C4-2B (cell line): ENCODE results near the gene EMC9.

Source experiments
- ZFX ChIP-seq: fragments of 450-650 bp; IDR thresholded peaks from 2 replicates; pipeline ENCODE4 v1.6.1; 2017
- TF ChIP-seq, protein P1 (sequence below): fragments of 450-650 bp; conservative IDR thresholded peaks from 2 replicates; pipeline ENCODE4 v1.5.1; 2017; ENCODE audit warnings: mild to moderate bottlenecking

DNA sequence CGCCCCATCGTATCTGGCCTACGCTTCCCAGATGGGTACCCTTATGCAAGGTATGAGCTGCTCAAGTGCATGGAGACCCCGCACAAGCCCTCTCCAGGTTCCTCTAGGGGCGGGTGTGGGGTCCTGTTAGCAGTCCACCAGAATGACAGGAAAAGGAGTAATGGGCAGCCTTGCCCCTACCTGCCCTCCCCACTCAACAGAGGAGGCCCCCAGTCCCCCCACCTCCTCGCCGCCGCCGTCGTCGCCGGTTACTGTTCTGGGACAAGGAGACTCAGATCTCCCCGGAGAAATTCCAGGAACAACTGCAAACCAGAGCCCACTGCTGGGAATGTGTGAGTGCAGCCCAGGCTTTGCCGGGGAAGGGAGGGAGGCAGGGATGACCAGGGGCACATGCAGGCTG, 36.5 kb upstream of the EMC9 start:
- TF ChIP-seq, protein P1, sequence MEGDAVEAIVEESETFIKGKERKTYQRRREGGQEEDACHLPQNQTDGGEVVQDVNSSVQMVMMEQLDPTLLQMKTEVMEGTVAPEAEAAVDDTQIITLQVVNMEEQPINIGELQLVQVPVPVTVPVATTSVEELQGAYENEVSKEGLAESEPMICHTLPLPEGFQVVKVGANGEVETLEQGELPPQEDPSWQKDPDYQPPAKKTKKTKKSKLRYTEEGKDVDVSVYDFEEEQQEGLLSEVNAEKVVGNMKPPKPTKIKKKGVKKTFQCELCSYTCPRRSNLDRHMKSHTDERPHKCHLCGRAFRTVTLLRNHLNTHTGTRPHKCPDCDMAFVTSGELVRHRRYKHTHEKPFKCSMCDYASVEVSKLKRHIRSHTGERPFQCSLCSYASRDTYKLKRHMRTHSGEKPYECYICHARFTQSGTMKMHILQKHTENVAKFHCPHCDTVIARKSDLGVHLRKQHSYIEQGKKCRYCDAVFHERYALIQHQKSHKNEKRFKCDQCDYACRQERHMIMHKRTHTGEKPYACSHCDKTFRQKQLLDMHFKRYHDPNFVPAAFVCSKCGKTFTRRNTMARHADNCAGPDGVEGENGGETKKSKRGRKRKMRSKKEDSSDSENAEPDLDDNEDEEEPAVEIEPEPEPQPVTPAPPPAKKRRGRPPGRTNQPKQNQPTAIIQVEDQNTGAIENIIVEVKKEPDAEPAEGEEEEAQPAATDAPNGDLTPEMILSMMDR, result no peak
- TF ChIP-seq ZFX, result no peak
